Transverse colon (tissue), 4 donors: ENCODE results near the gene RASAL2. TPM values are rescaled to one million over a fixed set of nuclear protein-coding genes. Genes with fewer than 3 reads are reported as not detected.

Experiments used
- DNase-seq: peaks from one replicate; pipeline ENCODE4 v3.0.0-alpha.2; 2019
- H3K27ac ChIP-seq, 4 donors: fragments of 200-600 bp; sonication (generic); 2 replicates each; pipeline ENCODE4 v1.5.1; 2016 to 2018; ENCODE audit warnings: inconsistent platforms in 4 of 4
- H3K27me3 ChIP-seq: fragments of 200-600 bp; sonication (generic); 2 replicates; pipeline ENCODE4 v1.5.1; 2017; ENCODE audit warnings: inconsistent platforms
- H3K36me3 ChIP-seq, 4 donors: fragments of 200-600 bp; sonication (generic); 2 replicates each; pipeline ENCODE4 v1.5.1; 2017 to 2019; ENCODE audit warnings: inconsistent platforms in 4 of 4
- H3K4me1 ChIP-seq, 4 donors: fragments of 200-600 bp; sonication (generic); 2 replicates each; pipeline ENCODE4 v1.5.1; 2017 to 2020; ENCODE audit warnings: inconsistent platforms in 4 of 4
- H3K4me3 ChIP-seq, 4 donors: fragments of 200-600 bp; sonication (generic); 1 replicate in 1 of 4; 2 replicates in 3 of 4; pipeline versions ENCODE4 v1.5.1 to v1.6.1; 2017 to 2019; ENCODE audit warnings: inconsistent platforms in 4 of 4
- H3K9me3 ChIP-seq, 2 donors: fragments of 200-600 bp; sonication (generic); 2 replicates each; pipeline ENCODE4 v1.5.1; 2017 to 2019; ENCODE audit warnings: inconsistent platforms in 2 of 2
- EP300 ChIP-seq: sonication (generic); formaldehyde crosslinking; IDR thresholded peaks from one replicate; pipeline ENCODE4 v1.6.1; 2017; ENCODE audit warnings: antibody characterized with exemption, low read depth
- POLR2A ChIP-seq: fragments of 450-650 bp; IDR thresholded peaks from one replicate; pipeline ENCODE4 v1.6.1; 2016; ENCODE audit warnings: antibody characterized with exemption, mild to moderate bottlenecking, moderate library complexity
- POLR2AphosphoS5 ChIP-seq, 3 donors: sonication (generic); formaldehyde crosslinking; IDR thresholded peaks; one replicate each; pipeline ENCODE4 v1.6.1; 2016; ENCODE audit warnings: antibody characterized with exemption in 3 of 3
- WGBS, 2 donors: methylation state at CpG; one replicate each; pipeline ENCODE4 v1.1.5; 2018; ENCODE audit warnings: low coverage in 1 of 2; 5-methylcytosine and 5-hydroxymethylcytosine counted together
- in situ Hi-C, 4 donors: fragments of 200-750 bp; cut with MboI; loops; one replicate each; pipeline versions ENCODE4 v1.15.0 to v1.15.1; 2017; ENCODE audit warnings: low sequenced_read_pairs in 3 of 4, low pct_ligation_motif_present in 1 of 4, low pct_unique_long_range_greater_than_20kb in 1 of 4
- intact Hi-C: fragments of 100-400 bp; cut with DNase I; formaldehyde crosslinking; loops from one replicate; pipeline ENCODE4 v1.15.1; 2023; ENCODE audit warnings: low total_unique reads
- total RNA-seq, 4 donors: library from RNA; depleted of rRNA; stranded (reverse); fragments of >200 nt; gene quantifications; one replicate each; pipeline ENCODE4 v1.1.0, GENCODE V29; 2016
- TF ChIP-seq, protein P1 (sequence below), 5 experiments: fragments of 200-600 bp in 3 of 5; fragments of 450-650 bp in 2 of 5; sonication (generic) in 3 of 5; IDR thresholded peaks; 1 replicate in 2 of 5; 2 replicates in 3 of 5; pipeline ENCODE4 v1.5.1; 2016 to 2017; ENCODE audit warnings: antibody characterized with exemption in 5 of 5, inconsistent platforms in 3 of 5, mild to moderate bottlenecking in 2 of 5, moderate library complexity in 1 of 5

RASAL2 gene
- total RNA-seq, 4 donors from 2014 or later: 13.1 to 26.1 (median 19.8) TPM

- Histone ChIP-seq H3K4me3 (no peak overlapping the region), H3K9me3 (no peaks in the 10 kb centered on the region), H3K27me3 (no peaks in the 10 kb centered on the region), H3K36me3 (no peaks in the 10 kb centered on the region), H3K27ac (no peak overlapping the region), H3K4me1 (peaks cover 0 to 8% (median 3%) of the 10 kb centered on the region in 4 donors)
- TF ChIP-seq POLR2A (no peak), EP300 (no peak), POLR2AphosphoS5 (IDR thresholded peaks at IDR 0.05) (no peak)
- TF ChIP-seq, protein P1, sequence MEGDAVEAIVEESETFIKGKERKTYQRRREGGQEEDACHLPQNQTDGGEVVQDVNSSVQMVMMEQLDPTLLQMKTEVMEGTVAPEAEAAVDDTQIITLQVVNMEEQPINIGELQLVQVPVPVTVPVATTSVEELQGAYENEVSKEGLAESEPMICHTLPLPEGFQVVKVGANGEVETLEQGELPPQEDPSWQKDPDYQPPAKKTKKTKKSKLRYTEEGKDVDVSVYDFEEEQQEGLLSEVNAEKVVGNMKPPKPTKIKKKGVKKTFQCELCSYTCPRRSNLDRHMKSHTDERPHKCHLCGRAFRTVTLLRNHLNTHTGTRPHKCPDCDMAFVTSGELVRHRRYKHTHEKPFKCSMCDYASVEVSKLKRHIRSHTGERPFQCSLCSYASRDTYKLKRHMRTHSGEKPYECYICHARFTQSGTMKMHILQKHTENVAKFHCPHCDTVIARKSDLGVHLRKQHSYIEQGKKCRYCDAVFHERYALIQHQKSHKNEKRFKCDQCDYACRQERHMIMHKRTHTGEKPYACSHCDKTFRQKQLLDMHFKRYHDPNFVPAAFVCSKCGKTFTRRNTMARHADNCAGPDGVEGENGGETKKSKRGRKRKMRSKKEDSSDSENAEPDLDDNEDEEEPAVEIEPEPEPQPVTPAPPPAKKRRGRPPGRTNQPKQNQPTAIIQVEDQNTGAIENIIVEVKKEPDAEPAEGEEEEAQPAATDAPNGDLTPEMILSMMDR (IDR thresholded peaks at IDR 0.05): no peak
- DNase-seq: no peak
- intact Hi-C loops (no loop called here), in situ Hi-C loops (loop anchor here (25.0 kb wide), 2 partner anchors 483 to 833 kb away; partner anchors contain the start of gene AXDND1 (in 3 of the 4))
- 60 to 87% methylated on average over 1 to 4 of the region's 4 CpGs for WGBS, 2 donors
These were observed 435.0 kb downstream of the RASAL2 start for GRCh38 chr1:178528953-178529335.

- no peak overlapping the region for H3K4me3 ChIP-seq
- no peaks in the 10 kb centered on the region for H3K36me3 ChIP-seq
- DNase-seq: no peak
- 69 to 83% methylated on average over 4 to 8 of the region's 8 CpGs for WGBS, 2 donors
- H3K27me3 ChIP-seq: no peaks in the 10 kb centered on the region
- peaks cover 0 to 8% (median 3%) of the 10 kb centered on the region in 4 donors for H3K4me1 ChIP-seq
- intact Hi-C loops: loop anchor here (10.0 kb wide), 2 partner anchors 225 to 475 kb away; no protein-coding TSS in a partner anchor
- no peaks in the 10 kb centered on the region for H3K9me3 ChIP-seq
- TF ChIP-seq, protein P1 (IDR thresholded peaks at IDR 0.05): no peak
- TF ChIP-seq POLR2A (no peak), EP300 (no peak), POLR2AphosphoS5 (IDR thresholded peaks at IDR 0.05) (no peak)
- no peak overlapping the region for H3K27ac ChIP-seq
- in situ Hi-C loops: loop anchor here (5.0 to 25.0 kb wide), 6 partner anchors 225 to 833 kb away; partner anchors contain the start of gene AXDND1 (in 3 of the 4)
These were observed 435.6 kb downstream of the RASAL2 start for GRCh38 chr1:178529364-178530036.

GRCh38 chr1:178530037-178530402 is 436.1 kb downstream of the RASAL2 start:
- Histone ChIP-seq H3K4me1 (peaks cover 0 to 8% (median 3%) of the 10 kb centered on the region in 4 donors), H3K27ac (no peak overlapping the region), H3K9me3 (no peaks in the 10 kb centered on the region), H3K27me3 (no peaks in the 10 kb centered on the region), H3K4me3 (no peak overlapping the region), H3K36me3 (no peaks in the 10 kb centered on the region)
- no peak for DNase-seq
- no peak for TF ChIP-seq EP300
- TF ChIP-seq, protein P1 (IDR thresholded peaks at IDR 0.05): no peak
- TF ChIP-seq POLR2A: no peak
- no peak for TF ChIP-seq POLR2AphosphoS5 (IDR thresholded peaks at IDR 0.05)
- 87% methylated on average over 2 of the region's 2 CpGs; no CpG with 5 or more reads in 1 of the 2 donors for WGBS, 2 donors
- in situ Hi-C loops (loop anchor here (5.0 to 25.0 kb wide), 6 partner anchors 225 to 832 kb away; partner anchors contain the start of gene AXDND1 (in 3 of the 4)), intact Hi-C loops (loop anchor here (10.0 kb wide), 2 partner anchors 225 to 475 kb away; no protein-coding TSS in a partner anchor)

DNA sequence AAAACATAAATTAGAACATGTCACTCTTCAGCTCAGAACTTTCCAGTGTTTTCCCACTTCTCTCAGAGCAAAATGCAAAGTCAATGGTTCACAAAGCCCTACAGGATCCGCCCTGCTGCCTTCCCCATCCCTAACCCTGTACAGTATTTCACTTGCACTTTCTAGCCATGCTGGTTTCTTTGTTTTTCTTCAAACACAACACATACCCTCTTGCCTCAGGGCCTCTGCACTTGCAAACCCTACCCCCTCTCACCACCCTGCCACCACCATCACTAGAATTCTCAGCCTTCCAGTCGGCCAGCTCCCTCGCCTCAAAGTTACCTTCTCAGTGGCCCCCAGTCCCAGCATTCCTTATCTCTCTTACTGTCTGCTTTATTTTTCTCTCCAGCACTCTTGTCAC is 436.6 kb downstream of the RASAL2 start:
- intact Hi-C loops: loop anchor here (10.0 kb wide), 2 partner anchors 226 to 474 kb away; no protein-coding TSS in a partner anchor
- Histone ChIP-seq H3K9me3 (no peaks in the 10 kb centered on the region), H3K27ac (no peak overlapping the region), H3K4me1 (peaks cover 0 to 8% (median 3%) of the 10 kb centered on the region in 4 donors), H3K36me3 (no peaks in the 10 kb centered on the region), H3K27me3 (no peaks in the 10 kb centered on the region), H3K4me3 (no peak overlapping the region)
- TF ChIP-seq EP300 (no peak), POLR2AphosphoS5 (IDR thresholded peaks at IDR 0.05) (no peak), POLR2A (no peak)
- TF ChIP-seq, protein P1 (IDR thresholded peaks at IDR 0.05): no peak
- 94 to 100% methylated on average over 3 of the region's 3 CpGs for WGBS, 2 donors
- DNase-seq: no peak
- in situ Hi-C loops: loop anchor here (5.0 to 25.0 kb wide), 6 partner anchors 224 to 832 kb away; partner anchors contain the start of gene AXDND1 (in 3 of the 4)
